CD8-positive, alpha-beta memory T cell (primary cell): ENCODE results near the gene SPATA18. TPM values are rescaled to one million over a fixed set of nuclear protein-coding genes. Genes with fewer than 3 reads are reported as not detected.
"Not testable (repeated sequence)": the region's sequence is repeated elsewhere in the genome, so short reads cannot be mapped to it uniquely, and the experiment has no call there.

ENCODE experiments used
- CTCF ChIA-PET: fragments of 350-600 bp; sonication (Branson Sonifier 250); formaldehyde crosslinking; loops from one replicate; lab custom pipeline; 2021; ENCODE audit warnings: antibody characterized with exemption; lab: Charles Lee
- POLR2A ChIA-PET: fragments of 350-600 bp; sonication (Branson Sonifier 250); formaldehyde crosslinking; loops from one replicate; lab custom pipeline; 2021; ENCODE audit warnings: antibody characterized with exemption; lab: Charles Lee
- DNase-seq, 5 donors: peaks; one replicate each; pipeline versions ENCODE4 v3.0.0 to v3.0.0-alpha.2; 2020 to 2022; ENCODE audit warnings: mixed read lengths in 1 of 5
- H3K27ac ChIP-seq: one replicate; pipeline ENCODE4 v1.7.0; 2013; ENCODE audit warnings: low read depth, mild to moderate bottlenecking, low read length, moderate library complexity
- H3K27me3 ChIP-seq: 2 replicates; pipeline ENCODE4 v1.7.0; 2013; ENCODE audit warnings: low read length, mild to moderate bottlenecking; ENCODE audit not compliant: insufficient read depth, poor library complexity, severe bottlenecking
- H3K36me3 ChIP-seq: 2 replicates; pipeline ENCODE4 v1.7.0; 2013; ENCODE audit warnings: mild to moderate bottlenecking, low read length, moderate library complexity; ENCODE audit not compliant: insufficient read depth
- H3K4me1 ChIP-seq: 2 replicates; pipeline ENCODE4 v1.7.0; 2013; ENCODE audit warnings: mild to moderate bottlenecking, low read length, moderate library complexity; ENCODE audit not compliant: insufficient read depth
- H3K4me3 ChIP-seq: 2 replicates; pipeline ENCODE4 v1.7.0; 2013; ENCODE audit warnings: mild to moderate bottlenecking, low read length
- H3K9me3 ChIP-seq: 2 replicates; pipeline ENCODE4 v1.7.0; 2013; ENCODE audit warnings: mild to moderate bottlenecking, low read length
- H3K27ac Mint-ChIP-seq, 8 donors: one replicate each; pipeline ENCODE4 v1.8.0; 2020 to 2021; ENCODE audit warnings: mixed read lengths in 8 of 8, mild to moderate bottlenecking in 6 of 8, inconsistent platforms in 3 of 8, moderate library complexity in 3 of 8
- H3K27me3 Mint-ChIP-seq, 2 donors: one replicate each; pipeline ENCODE4 v1.8.0; 2020 to 2021; ENCODE audit warnings: mixed read lengths in 2 of 2, mild to moderate bottlenecking in 1 of 2, moderate library complexity in 1 of 2
- H3K36me3 Mint-ChIP-seq, 3 donors: one replicate each; pipeline ENCODE4 v1.8.0; 2020 to 2021; ENCODE audit warnings: mixed read lengths in 3 of 3, inconsistent platforms in 1 of 3, mild to moderate bottlenecking in 1 of 3
- H3K4me1 Mint-ChIP-seq, 3 donors: one replicate each; pipeline ENCODE4 v1.8.0; 2020 to 2021; ENCODE audit warnings: mixed read lengths in 3 of 3, inconsistent platforms in 1 of 3, mild to moderate bottlenecking in 1 of 3
- H3K4me3 Mint-ChIP-seq, 7 donors: one replicate each; pipeline ENCODE4 v1.8.0; 2020 to 2021; ENCODE audit warnings: mixed read lengths in 7 of 7, mild to moderate bottlenecking in 6 of 7, moderate library complexity in 4 of 7, inconsistent platforms in 2 of 7
- H3K9me3 Mint-ChIP-seq, 5 donors: one replicate each; pipeline ENCODE4 v1.8.0; 2020 to 2022; ENCODE audit warnings: mixed read lengths in 5 of 5, mild to moderate bottlenecking in 3 of 5, moderate library complexity in 2 of 5, inconsistent platforms in 1 of 5
- polyA plus RNA-seq: library from polyadenylated mRNA; unstranded; fragments of 300-500 nt; fragmentation: Illumina TruSeq; gene quantifications from one replicate; pipeline ENCODE4 v1.2.3, GENCODE V29; 2021
- total RNA-seq, 2 experiments: library from RNA; stranded (reverse); gene quantifications; one replicate each; pipeline ENCODE4 v1.2.3, GENCODE V29; 2021

The SPATA18 gene
- total and polyA plus RNA-seq, 3 experiments from 2014 or later: 0.31 to 0.35 TPM; not detected in 1

DNA sequence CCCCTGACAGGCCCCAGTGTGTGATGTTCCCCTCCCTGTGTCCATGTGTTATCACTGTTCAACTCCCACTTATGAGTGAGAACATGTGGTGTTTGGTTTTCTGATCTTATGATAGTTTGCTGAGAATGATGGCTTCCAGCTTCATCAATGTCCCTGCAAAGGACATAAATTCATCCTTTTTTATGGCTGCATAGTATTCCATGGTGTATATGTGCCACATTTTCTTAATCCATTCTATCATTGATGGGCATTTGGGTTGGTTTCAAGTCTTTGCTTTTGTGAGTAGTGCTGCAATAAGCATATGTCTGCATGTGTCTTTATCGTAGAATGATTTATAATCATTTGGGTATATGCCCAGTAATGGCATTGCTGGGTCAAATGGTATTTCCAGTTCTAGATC lies 35.3 kb downstream of the SPATA18 start:
- H3K9me3 ChIP-seq, CTCF ChIA-PET, H3K9me3 Mint-ChIP-seq, H3K27ac Mint-ChIP-seq, H3K4me1 Mint-ChIP-seq, POLR2A ChIA-PET, H3K4me1 ChIP-seq, H3K4me3 ChIP-seq, H3K36me3 ChIP-seq, H3K27ac ChIP-seq, H3K27me3 ChIP-seq, H3K36me3 Mint-ChIP-seq, H3K4me3 Mint-ChIP-seq, DNase-seq: not testable (repeated sequence)
- H3K27me3 Mint-ChIP-seq: peaks cover 1 to 23% of the 10 kb centered on the region in 2 donors

DNA sequence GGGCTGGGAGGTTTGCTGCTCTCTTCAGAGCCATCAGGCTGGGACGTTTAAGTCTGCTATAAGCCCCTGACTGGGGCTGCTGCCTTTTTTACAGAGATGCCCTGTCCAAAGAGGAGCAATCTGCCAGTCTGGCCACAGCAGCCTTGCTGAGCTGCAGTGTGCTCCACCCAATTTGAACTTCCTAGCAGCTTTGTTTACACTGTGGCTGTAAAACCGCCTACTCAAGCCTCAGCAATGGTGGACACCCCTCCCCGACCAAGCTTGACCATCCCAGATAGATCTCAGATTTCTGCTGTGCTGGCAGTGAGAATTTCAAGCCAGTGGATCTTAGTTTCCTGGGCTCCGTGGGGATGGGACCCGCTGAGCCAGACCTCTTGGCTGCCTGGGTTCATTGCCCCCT lies 40.7 kb downstream of the SPATA18 start:
- Mint-ChIP-seq H3K27ac (no peak overlapping the region), H3K9me3 (no peaks in the 10 kb centered on the region), H3K4me1 (no peaks in the 10 kb centered on the region), H3K36me3 (no peaks in the 10 kb centered on the region), H3K4me3 (no peak overlapping the region), H3K27me3 (peaks cover 4 to 18% of the 10 kb centered on the region in 2 donors)
- H3K36me3 ChIP-seq: no peaks in the 10 kb centered on the region
- DNase-seq: no peak
- no peaks in the 10 kb centered on the region for H3K4me1 ChIP-seq
- no peaks in the 10 kb centered on the region for H3K9me3 ChIP-seq
- POLR2A ChIA-PET: no interaction called here
- H3K27ac ChIP-seq: no peak overlapping the region
- no peaks in the 10 kb centered on the region for H3K27me3 ChIP-seq
- CTCF ChIA-PET: no interaction called here
- H3K4me3 ChIP-seq: no peak overlapping the region

DNA sequence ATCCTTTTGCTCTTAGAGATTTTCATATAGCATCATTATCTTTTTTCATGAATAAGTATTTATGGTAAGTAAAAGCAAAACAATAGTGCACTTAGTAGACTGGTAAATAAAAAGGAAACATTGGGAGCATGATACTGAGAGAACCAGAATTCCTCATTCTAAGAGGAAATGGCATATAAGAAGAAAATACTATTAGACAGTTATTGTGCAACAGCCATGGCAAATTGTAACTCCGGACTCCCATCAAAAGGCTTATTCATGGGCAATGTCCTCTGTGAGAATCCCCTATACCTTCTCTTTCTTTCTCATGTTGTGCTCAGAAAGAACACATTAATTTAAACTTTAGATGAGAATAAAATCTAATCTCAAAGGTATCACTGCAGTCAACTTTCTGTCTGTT lies 42.4 kb downstream of the SPATA18 start:
- Histone ChIP-seq H3K27me3 (no peaks in the 10 kb centered on the region), H3K4me3 (no peak overlapping the region), H3K27ac (no peak overlapping the region), H3K9me3 (no peaks in the 10 kb centered on the region), H3K36me3 (no peaks in the 10 kb centered on the region), H3K4me1 (no peaks in the 10 kb centered on the region)
- ChIA-PET CTCF (no interaction called here), POLR2A (no interaction called here)
- Mint-ChIP-seq H3K4me1 (no peaks in the 10 kb centered on the region), H3K4me3 (no peak overlapping the region), H3K9me3 (no peaks in the 10 kb centered on the region), H3K27ac (no peak overlapping the region), H3K27me3 (peaks cover 5 to 18% of the 10 kb centered on the region in 2 donors), H3K36me3 (no peaks in the 10 kb centered on the region)
- no peak for DNase-seq

DNA sequence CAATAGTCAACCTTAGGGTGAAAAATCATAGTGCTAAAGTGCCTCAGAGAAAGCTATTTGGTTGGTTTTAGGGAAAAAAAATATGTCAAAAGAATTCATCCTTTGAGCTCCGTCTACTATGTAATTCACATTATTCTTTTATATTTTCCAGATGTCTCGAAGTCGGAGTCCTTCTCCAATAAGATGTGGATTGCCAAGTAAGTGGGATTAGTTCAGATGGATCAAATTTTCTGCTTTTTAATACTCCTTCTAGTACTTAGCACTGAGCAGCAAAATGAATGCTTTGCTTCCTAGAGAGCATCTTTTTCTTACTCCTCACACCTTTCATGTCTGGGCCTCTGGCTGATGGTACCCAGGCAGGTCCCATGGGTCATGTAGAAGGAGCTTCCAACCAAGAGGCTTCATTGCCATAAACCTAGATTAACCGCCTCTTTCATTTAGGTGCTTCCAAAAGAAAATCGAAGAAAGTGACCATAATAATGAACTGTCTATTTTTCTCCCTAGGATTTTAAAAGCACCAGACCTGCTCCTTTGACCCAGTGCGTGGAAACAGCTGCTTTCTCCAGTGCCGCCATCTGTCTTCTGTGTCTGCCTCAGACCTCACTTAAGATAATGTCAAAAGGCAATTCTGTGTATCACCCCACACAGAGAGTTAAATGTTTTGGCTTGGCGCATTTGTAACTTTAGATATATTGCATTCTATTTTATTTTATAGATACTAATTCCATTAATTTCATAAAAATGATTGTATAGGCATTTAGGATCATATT lies 43.5 kb downstream of the SPATA18 start:
- H3K9me3 ChIP-seq: no peaks in the 10 kb centered on the region
- H3K4me3 ChIP-seq: no peak overlapping the region
- Mint-ChIP-seq H3K4me3 (no peak overlapping the region), H3K4me1 (no peaks in the 10 kb centered on the region), H3K27ac (no peak overlapping the region), H3K9me3 (no peaks in the 10 kb centered on the region), H3K36me3 (no peaks in the 10 kb centered on the region), H3K27me3 (peaks cover 6 to 16% of the 10 kb centered on the region in 2 donors)
- ChIA-PET CTCF (no interaction called here), POLR2A (no interaction called here)
- H3K27me3 ChIP-seq: no peaks in the 10 kb centered on the region
- H3K27ac ChIP-seq: no peak overlapping the region
- H3K36me3 ChIP-seq: no peaks in the 10 kb centered on the region
- H3K4me1 ChIP-seq: no peaks in the 10 kb centered on the region
- no peak for DNase-seq

DNA sequence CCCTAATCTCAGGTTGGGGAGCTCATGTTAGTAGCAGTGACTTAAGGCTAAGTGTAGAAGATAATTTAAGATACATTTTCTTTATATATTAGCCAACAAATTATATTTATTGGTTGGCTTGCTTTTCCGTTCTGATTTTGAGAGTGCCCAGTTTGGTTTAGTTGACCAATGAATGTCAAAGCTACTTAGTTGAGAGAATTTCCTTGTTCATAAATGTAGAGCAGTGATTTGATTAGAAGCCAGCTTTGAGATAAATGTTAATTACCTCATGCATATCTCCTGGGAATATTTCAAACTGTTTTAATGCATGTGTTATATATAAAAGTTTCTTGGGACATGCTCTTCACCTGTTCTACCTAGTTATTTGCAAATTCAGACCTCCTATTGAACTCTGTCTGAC lies 44.3 kb downstream of the SPATA18 start:
- no peak for DNase-seq
- no peaks in the 10 kb centered on the region for H3K4me1 Mint-ChIP-seq
- no peak overlapping the region for H3K27ac Mint-ChIP-seq
- H3K27me3 Mint-ChIP-seq: peaks cover 6 to 15% of the 10 kb centered on the region in 2 donors
- no peak overlapping the region for H3K4me3 Mint-ChIP-seq
- H3K4me1 ChIP-seq: no peaks in the 10 kb centered on the region
- no peaks in the 10 kb centered on the region for H3K9me3 Mint-ChIP-seq
- H3K27me3 ChIP-seq: no peaks in the 10 kb centered on the region
- no peak overlapping the region for H3K4me3 ChIP-seq
- H3K36me3 Mint-ChIP-seq: no peaks in the 10 kb centered on the region
- POLR2A ChIA-PET: no interaction called here
- no peaks in the 10 kb centered on the region for H3K9me3 ChIP-seq
- no peak overlapping the region for H3K27ac ChIP-seq
- H3K36me3 ChIP-seq: no peaks in the 10 kb centered on the region
- CTCF ChIA-PET: no interaction called here

DNA sequence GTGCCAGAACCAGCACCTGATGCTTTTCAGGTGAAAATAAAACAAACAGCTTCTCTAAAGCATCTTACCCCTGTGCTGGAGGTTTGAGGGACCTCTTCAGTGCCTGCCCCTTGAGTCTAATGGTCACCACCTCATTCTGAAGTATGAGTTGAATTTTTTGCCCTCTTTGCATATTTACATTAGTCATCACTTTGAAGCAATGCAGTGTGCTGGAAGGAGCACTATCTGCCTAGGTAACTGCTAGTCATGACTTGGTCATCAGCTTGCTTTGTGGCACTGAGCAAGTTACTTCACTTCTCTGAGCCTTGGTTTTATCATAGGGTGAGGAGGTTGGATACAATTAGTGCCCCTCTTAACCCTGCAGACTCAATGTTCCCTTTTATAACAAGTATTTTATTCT lies 44.9 kb downstream of the SPATA18 start:
- Mint-ChIP-seq H3K36me3 (no peaks in the 10 kb centered on the region), H3K9me3 (no peaks in the 10 kb centered on the region), H3K4me1 (no peaks in the 10 kb centered on the region), H3K27ac (no peak overlapping the region), H3K27me3 (peaks cover 6 to 9% of the 10 kb centered on the region in 2 donors), H3K4me3 (no peak overlapping the region)
- H3K9me3 ChIP-seq: no peaks in the 10 kb centered on the region
- DNase-seq: no peak
- H3K36me3 ChIP-seq: no peaks in the 10 kb centered on the region
- no peak overlapping the region for H3K27ac ChIP-seq
- CTCF ChIA-PET: no interaction called here
- H3K27me3 ChIP-seq: no peaks in the 10 kb centered on the region
- no peak overlapping the region for H3K4me3 ChIP-seq
- POLR2A ChIA-PET: no interaction called here
- H3K4me1 ChIP-seq: no peaks in the 10 kb centered on the region

DNA sequence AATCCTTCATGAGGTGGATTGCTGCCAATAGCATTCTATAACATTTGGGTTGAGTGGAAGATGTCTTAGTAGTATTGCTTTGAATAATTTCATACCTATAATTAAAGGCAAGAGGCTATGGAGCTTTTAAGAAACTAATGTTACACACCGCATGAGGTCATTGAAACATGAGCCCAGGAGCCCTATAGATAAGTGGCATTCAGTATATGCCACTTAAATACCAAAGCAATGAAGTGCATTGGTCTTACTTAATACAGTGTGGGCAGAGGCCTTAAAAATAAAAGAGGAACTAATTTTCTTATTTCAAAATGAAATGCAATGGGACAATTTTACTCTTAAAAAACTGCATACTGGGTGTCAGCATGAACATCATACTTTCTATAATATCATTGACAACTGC lies 47.5 kb downstream of the SPATA18 start:
- H3K27me3 ChIP-seq: no peaks in the 10 kb centered on the region
- no peak overlapping the region for H3K4me3 Mint-ChIP-seq
- no peaks in the 10 kb centered on the region for H3K9me3 ChIP-seq
- DNase-seq: no peak
- no peaks in the 10 kb centered on the region for H3K4me1 Mint-ChIP-seq
- H3K27me3 Mint-ChIP-seq: peaks cover 0 to 2% of the 10 kb centered on the region in 2 donors
- no peak overlapping the region for H3K4me3 ChIP-seq
- ChIA-PET POLR2A (no interaction called here), CTCF (no interaction called here)
- no peak overlapping the region for H3K27ac ChIP-seq
- no peaks in the 10 kb centered on the region for H3K4me1 ChIP-seq
- no peaks in the 10 kb centered on the region for H3K36me3 Mint-ChIP-seq
- no peaks in the 10 kb centered on the region for H3K36me3 ChIP-seq
- H3K9me3 Mint-ChIP-seq: no peaks in the 10 kb centered on the region
- H3K27ac Mint-ChIP-seq: no peak overlapping the region

DNA sequence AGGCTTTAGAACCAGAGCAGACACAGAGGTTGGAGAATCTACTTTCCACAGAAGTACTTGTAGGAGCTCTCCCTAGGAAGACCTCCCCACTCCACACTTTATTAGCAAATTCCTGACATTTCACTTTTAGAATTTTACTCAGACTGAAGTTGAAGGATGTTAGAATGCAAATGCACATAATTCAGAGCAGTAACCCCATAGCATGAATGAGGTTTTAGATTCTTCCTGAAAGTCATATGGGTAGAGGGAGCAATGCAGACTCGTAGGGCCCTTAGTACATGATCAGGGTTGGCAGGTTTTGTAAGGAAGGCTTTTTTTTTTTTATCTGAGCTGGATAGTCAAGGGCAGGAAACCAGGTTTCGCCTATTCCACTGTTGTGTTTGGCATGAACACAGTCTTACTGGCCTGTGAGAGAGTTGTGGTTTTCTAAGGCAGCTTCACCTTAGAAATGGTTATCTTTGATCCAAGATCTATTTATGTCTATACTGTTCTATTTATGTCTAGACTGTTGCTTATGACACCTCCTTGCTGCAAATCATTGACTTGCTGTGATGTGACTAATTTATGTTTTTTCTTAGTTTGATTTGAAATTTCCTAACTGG lies 48.9 kb downstream of the SPATA18 start:
- no peak overlapping the region for H3K4me3 ChIP-seq
- no peak for DNase-seq
- POLR2A ChIA-PET: no interaction called here
- H3K27ac ChIP-seq: no peak overlapping the region
- Mint-ChIP-seq H3K27me3 (peaks cover 2 to 3% of the 10 kb centered on the region in 2 donors), H3K9me3 (no peaks in the 10 kb centered on the region), H3K36me3 (no peaks in the 10 kb centered on the region), H3K27ac (no peak overlapping the region), H3K4me3 (no peak overlapping the region), H3K4me1 (no peaks in the 10 kb centered on the region)
- H3K36me3 ChIP-seq: no peaks in the 10 kb centered on the region
- no peaks in the 10 kb centered on the region for H3K27me3 ChIP-seq
- no peaks in the 10 kb centered on the region for H3K9me3 ChIP-seq
- CTCF ChIA-PET: no interaction called here
- no peaks in the 10 kb centered on the region for H3K4me1 ChIP-seq
